Measurements from ENCODE around the gene SCAANT1.

SCAANT1 gene

GRCh38 chr3:63911873-63912767 lies at the start of gene SCAANT1:
Gene SCAANT1, minus strand, starts transcription at chr3:63912383.
- DNase-seq: peak; percentile 79

GRCh38 chr3:63961891-63962290 lies 49.7 kb upstream of the SCAANT1 start:
- peak; percentile 69 for DNase-seq

- DNase-seq: peak; percentile 67
Observed at GRCh38 chr3:63960048-63960711, 48.0 kb upstream of the SCAANT1 start.

GRCh38 chr3:63959146-63959545 lies 47.0 kb upstream of the SCAANT1 start:
- DNase-seq: no peak

GRCh38 chr3:63955830-63956545 lies 43.8 kb upstream of the SCAANT1 start:
- DNase-seq: no peak

GRCh38 chr3:63955036-63955650 lies 43.0 kb upstream of the SCAANT1 start:
- no peak for DNase-seq

- DNase-seq: no peak
Observed at GRCh38 chr3:63954182-63954581, 42.0 kb upstream of the SCAANT1 start.

- no peak for DNase-seq
Observed at GRCh38 chr3:63952248-63952594, 40.0 kb upstream of the SCAANT1 start.

GRCh38 chr3:63951492-63952247 lies 39.5 kb upstream of the SCAANT1 start:
- no peak for DNase-seq

- no peak for DNase-seq
Observed at GRCh38 chr3:63950698-63951097, 38.5 kb upstream of the SCAANT1 start.

GRCh38 chr3:63949005-63949404 lies 36.8 kb upstream of the SCAANT1 start:
- DNase-seq: no peak

- no peak for DNase-seq
Observed at GRCh38 chr3:63947594-63947993, 35.4 kb upstream of the SCAANT1 start.

- DNase-seq: no peak
Observed at GRCh38 chr3:63946753-63947152, 34.6 kb upstream of the SCAANT1 start.

- no peak for DNase-seq
Observed at GRCh38 chr3:63945558-63946096, 33.4 kb upstream of the SCAANT1 start.

GRCh38 chr3:63943678-63944077 lies 31.5 kb upstream of the SCAANT1 start:
- no peak for DNase-seq

- DNase-seq: no peak
Observed at GRCh38 chr3:63942528-63942927, 30.3 kb upstream of the SCAANT1 start.

- DNase-seq: no peak
Observed at GRCh38 chr3:63940389-63940757, 28.2 kb upstream of the SCAANT1 start.

- DNase-seq: peak; percentile 80
Observed at GRCh38 chr3:63937661-63938651, 25.8 kb upstream of the SCAANT1 start.

- DNase-seq: no peak
Observed at GRCh38 chr3:63936925-63937324, 24.7 kb upstream of the SCAANT1 start.

- DNase-seq: no peak
Observed at GRCh38 chr3:63934041-63934866, 22.1 kb upstream of the SCAANT1 start.

All from NCI-H82 (cell line).